HL-60 (cell line): ENCODE measurements around the gene TPM2.
"Not testable (repeated sequence)": the region's sequence is repeated elsewhere in the genome, so short reads cannot be mapped to it uniquely, and the experiment has no call there.

ENCODE experiments used
- GABPA ChIP-seq: IDR thresholded peaks from 2 replicates; pipeline ENCODE4 v1.6.1; 2012; ENCODE audit warnings: low read depth
- TF ChIP-seq, protein P1 (sequence below): IDR thresholded peaks from one replicate; pipeline ENCODE4 v1.5.1; 2011; ENCODE audit warnings: low read length, control low read depth, inconsistent platforms; ENCODE audit not compliant: insufficient read depth
- TF ChIP-seq, protein P2 (sequence below): IDR thresholded peaks from 2 replicates; pipeline ENCODE4 v1.6.1; 2012; ENCODE audit warnings: low read depth; ENCODE audit not compliant: insufficient replicate concordance

DNA sequence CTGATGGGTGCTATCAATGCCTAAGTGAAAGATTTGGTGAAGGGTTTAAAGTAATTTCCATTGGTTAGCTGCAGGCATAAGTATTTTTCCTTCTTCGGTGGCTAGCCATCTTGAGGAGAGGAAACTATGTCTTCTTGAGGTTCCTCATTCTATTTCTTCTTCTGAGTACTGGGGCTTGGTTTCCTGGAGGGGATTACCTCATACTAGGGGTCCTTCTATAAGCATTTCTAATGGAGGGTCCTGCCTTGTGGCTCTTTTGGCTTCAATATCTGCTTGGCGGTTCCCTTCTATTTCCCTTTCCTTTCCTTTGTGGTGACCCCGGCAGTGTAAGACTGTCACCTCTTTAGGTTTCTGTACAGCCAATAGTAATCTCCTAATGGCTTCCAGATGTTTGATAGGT is 48.2 kb downstream of the TPM2 start:
- TF ChIP-seq GABPA = not testable (repeated sequence)
- TF ChIP-seq, protein P1, sequence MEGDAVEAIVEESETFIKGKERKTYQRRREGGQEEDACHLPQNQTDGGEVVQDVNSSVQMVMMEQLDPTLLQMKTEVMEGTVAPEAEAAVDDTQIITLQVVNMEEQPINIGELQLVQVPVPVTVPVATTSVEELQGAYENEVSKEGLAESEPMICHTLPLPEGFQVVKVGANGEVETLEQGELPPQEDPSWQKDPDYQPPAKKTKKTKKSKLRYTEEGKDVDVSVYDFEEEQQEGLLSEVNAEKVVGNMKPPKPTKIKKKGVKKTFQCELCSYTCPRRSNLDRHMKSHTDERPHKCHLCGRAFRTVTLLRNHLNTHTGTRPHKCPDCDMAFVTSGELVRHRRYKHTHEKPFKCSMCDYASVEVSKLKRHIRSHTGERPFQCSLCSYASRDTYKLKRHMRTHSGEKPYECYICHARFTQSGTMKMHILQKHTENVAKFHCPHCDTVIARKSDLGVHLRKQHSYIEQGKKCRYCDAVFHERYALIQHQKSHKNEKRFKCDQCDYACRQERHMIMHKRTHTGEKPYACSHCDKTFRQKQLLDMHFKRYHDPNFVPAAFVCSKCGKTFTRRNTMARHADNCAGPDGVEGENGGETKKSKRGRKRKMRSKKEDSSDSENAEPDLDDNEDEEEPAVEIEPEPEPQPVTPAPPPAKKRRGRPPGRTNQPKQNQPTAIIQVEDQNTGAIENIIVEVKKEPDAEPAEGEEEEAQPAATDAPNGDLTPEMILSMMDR = not testable (repeated sequence)
- TF ChIP-seq, protein P2, sequence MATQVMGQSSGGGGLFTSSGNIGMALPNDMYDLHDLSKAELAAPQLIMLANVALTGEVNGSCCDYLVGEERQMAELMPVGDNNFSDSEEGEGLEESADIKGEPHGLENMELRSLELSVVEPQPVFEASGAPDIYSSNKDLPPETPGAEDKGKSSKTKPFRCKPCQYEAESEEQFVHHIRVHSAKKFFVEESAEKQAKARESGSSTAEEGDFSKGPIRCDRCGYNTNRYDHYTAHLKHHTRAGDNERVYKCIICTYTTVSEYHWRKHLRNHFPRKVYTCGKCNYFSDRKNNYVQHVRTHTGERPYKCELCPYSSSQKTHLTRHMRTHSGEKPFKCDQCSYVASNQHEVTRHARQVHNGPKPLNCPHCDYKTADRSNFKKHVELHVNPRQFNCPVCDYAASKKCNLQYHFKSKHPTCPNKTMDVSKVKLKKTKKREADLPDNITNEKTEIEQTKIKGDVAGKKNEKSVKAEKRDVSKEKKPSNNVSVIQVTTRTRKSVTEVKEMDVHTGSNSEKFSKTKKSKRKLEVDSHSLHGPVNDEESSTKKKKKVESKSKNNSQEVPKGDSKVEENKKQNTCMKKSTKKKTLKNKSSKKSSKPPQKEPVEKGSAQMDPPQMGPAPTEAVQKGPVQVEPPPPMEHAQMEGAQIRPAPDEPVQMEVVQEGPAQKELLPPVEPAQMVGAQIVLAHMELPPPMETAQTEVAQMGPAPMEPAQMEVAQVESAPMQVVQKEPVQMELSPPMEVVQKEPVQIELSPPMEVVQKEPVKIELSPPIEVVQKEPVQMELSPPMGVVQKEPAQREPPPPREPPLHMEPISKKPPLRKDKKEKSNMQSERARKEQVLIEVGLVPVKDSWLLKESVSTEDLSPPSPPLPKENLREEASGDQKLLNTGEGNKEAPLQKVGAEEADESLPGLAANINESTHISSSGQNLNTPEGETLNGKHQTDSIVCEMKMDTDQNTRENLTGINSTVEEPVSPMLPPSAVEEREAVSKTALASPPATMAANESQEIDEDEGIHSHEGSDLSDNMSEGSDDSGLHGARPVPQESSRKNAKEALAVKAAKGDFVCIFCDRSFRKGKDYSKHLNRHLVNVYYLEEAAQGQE = not testable (repeated sequence)
